IPS-18c (cell line): ENCODE measurements around the gene WDR91.

Source experiments
- H3K4me3 ChIP-seq: 2 replicates; pipeline ENCODE4 v1.7.0; 2013; ENCODE audit warnings: low read depth, mild to moderate bottlenecking, low read length, moderate library complexity; ENCODE audit not compliant: insufficient read depth
- H3K9me3 ChIP-seq: one replicate; pipeline ENCODE4 v1.6.1; 2013; ENCODE audit warnings: mild to moderate bottlenecking, low read length, moderate library complexity; ENCODE audit not compliant: control insufficient read depth, insufficient read depth

The WDR91 gene

DNA sequence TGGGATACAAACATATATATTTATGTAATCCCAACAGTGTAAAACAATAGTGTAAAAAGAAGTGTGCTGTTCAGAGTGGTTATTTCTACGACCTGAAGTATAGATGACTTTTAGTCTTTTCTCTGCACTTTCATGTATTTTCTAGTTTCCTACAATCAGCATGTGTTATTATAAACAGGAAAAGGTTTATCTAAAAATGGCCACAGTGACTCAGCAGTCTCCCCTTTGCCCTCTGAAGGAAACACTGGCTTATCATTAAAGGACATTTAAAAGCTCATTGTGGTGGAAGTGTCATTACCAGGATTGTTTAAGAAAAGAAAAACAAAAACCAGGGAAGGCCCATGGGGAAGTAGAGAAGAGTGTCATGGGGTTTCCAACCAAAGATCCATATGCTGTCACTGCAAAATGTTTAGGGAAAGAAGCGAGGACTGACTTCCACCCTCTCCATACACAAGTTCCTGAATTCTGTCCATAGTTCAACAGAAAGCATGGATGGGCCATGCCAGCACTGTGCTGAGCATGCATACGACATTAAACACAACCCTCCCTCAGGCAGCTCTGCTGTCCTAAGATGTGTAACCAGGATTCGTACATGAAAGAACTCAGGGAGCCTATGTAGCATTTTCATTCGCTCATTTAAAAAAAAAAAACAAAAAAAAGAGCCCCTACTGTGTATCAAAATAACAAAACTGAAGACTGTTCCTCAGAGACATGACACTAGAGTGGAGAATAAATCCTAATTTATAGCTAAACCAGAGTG, 51.0 kb downstream of the WDR91 start:
- H3K9me3 ChIP-seq: peaks cover 2% of the 10 kb centered on the region
- H3K4me3 ChIP-seq: no peak overlapping the region

DNA sequence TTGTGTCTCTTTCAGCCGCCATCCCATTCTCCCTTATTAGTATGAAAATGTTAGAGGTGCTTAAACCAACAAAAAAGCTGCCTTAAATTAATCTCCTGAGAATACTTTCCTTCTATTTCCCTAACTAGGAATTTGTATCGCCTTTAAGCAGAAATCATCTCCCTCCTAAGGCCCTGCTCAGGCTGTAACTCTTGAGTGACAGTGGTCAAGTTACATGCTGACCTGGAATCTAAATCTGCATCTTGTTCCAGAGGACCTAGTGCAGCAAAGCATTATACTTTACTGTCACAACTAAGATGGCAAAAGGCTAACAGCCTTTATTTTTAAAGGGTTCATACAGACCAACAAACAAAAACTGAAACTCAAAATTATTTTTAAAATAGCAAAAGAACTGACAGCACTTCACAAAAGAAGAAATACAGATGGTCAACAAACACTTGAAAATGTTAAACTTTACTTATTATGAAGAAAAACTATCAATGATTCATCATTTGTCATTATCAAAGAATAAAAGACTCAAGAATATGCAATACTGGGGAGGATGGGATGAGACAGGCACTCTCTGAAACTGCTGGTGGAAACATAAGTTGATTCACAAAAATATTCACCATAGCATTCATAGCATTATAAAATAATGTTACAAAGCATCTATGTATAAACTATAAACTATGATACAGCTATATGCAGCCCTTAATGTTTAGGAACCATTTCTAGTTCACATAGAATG, 51.8 kb downstream of the WDR91 start:
- H3K9me3 ChIP-seq: peaks cover 2% of the 10 kb centered on the region
- no peak overlapping the region for H3K4me3 ChIP-seq

DNA sequence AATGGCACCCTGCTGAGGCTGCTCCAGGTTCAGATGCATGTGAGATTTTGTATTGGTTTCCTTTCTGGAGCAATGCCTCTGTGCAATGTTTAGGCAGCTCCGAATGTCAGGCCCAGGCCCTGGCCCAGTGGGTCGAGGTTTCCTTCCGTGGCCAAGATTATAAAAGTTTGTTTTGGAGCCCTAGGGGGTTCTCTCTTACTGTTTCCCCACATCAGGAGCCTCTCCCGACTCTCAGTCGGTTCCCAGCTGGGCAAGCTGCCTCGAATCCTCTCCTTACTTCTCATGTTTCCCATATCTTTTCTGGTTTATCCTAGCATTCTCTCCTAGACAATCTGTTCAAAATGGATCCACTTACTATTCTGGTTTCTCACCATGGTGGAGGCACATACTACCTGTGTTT, 52.5 kb downstream of the WDR91 start:
- Histone ChIP-seq H3K9me3 (peaks cover 2% of the 10 kb centered on the region), H3K4me3 (no peak overlapping the region)

DNA sequence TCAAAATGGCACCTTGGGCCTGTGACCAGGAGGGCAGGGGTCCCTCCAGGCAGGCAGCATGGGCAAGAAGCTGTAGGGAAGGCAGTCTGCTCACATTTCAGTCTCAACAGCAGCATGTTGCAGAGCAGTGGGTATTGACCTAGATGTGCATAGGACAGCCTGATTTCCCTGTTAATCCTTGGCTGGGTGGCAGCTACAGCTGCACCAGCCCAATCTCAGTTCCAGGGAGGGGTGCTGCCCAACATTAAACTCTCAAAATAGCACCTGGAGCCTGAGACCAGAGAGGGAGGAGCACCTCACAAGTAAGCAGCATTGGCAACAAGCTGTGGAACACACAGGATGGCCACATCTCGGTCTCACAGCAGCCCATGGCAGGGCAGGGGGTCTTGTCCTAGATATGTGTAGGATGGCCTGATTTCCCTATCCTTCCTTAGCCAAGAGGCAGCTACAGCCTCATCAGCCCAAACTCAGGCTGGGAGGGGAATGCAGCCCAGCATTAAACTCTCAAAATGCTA, 53.1 kb downstream of the WDR91 start:
- Histone ChIP-seq H3K9me3 (peaks cover 2% of the 10 kb centered on the region), H3K4me3 (no peak overlapping the region)

DNA sequence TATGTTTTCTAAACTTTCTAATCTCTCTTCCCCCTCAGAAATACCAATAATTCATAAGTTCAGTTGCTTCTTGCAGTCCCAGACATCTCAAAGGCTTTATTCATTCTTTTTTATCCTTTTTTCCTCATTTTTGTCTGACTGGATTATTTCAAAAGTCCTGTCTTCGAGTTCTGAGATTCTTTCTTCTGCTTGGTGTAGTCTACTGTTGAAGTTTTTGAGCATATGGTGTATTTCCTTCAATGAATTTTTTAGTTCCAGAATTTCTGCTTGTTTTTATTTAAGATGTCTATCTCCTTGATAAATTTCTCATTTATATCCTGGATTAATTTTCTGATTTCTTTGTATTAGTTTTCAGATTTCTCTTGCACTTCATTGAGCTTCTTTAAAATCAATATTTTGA, 55.0 kb downstream of the WDR91 start:
- Histone ChIP-seq H3K9me3 (peaks cover 2% of the 10 kb centered on the region), H3K4me3 (no peak overlapping the region)

DNA sequence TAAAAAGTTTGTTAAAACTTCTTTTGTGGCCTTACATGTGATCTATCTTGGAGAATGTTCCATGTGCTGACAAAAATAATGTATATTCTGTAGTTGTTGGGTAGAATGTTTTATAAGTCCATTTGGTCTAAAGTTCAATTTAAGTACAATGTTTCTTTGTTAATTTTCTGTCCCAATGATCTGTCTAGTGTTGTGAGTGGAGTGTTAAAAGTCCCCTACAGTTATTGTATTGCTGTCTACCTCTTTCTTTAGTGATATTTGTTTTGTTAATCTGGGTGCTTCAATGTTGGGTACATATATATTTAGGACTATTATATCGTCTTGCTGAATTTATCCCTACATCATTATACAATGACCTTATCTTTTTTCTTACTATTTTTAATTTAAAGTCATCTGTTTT, 56.6 kb downstream of the WDR91 start:
- peaks cover 2% of the 10 kb centered on the region for H3K9me3 ChIP-seq

DNA sequence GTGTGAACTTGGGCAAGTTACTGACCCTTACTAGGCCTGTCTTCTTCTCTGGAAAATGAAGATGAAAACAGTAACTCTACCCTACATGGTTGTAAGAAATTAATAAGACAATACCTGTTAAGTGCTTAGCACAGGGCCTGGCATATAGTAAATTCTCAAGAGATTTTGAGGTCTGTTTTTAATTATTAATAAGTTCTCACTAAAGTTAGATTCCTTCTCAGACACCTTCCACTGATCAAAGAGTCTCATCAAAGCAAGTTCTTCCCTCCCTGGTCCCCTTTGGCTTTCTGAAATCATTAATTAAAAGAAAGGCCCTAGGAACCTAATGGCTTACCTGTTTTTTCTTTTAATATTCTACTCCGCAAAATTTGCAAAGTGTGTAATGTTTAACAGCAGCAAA, 58.9 kb downstream of the WDR91 start:
- Histone ChIP-seq H3K9me3 (peaks cover 2% of the 10 kb centered on the region), H3K4me3 (no peak overlapping the region)

More for the DNA sequence above, 56.6 kb downstream of the WDR91 start:
- no peak overlapping the region for H3K4me3 ChIP-seq

DNA sequence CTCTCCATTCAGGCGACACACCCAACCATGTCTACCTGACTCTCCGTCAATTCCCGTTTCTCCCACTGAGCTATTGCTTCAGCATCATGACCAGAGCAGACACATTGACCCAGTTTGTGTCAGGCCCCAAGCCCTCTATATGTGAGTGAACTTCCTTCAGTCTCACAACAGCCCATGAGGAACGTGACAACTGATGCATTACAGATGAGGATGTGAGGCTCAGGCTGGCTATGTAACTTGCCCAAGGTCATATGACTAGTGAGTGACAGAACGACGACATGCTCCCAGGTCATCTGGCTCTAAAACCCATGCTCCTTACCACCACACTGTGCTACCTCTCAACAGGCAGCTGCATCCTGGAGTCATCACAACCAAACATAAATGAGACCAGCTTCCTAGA, 59.8 kb downstream of the WDR91 start:
- no peaks in the 10 kb centered on the region for H3K9me3 ChIP-seq

DNA sequence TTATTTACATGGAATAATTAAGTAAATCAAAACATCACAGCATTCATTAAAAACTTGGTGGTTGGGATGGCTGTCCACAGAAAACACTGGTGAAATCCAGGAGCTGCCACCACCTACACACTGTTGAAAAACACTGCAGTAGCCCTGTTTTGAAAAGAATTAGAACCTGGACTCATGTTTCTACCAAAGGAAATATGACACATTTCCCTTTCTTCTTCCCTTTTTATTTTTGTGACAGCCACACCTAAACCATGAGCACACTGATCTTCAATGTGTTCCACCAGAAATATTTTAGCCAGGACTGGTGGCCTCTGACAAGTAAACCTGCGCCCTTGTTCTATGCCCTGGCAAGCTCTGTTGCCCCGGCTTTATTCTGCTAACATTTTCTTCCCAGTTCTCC, 60.2 kb downstream of the WDR91 start:
- Histone ChIP-seq H3K4me3 (no peak overlapping the region), H3K9me3 (no peaks in the 10 kb centered on the region)

More for the DNA sequence above, 59.8 kb downstream of the WDR91 start:
- H3K4me3 ChIP-seq: no peak overlapping the region

DNA sequence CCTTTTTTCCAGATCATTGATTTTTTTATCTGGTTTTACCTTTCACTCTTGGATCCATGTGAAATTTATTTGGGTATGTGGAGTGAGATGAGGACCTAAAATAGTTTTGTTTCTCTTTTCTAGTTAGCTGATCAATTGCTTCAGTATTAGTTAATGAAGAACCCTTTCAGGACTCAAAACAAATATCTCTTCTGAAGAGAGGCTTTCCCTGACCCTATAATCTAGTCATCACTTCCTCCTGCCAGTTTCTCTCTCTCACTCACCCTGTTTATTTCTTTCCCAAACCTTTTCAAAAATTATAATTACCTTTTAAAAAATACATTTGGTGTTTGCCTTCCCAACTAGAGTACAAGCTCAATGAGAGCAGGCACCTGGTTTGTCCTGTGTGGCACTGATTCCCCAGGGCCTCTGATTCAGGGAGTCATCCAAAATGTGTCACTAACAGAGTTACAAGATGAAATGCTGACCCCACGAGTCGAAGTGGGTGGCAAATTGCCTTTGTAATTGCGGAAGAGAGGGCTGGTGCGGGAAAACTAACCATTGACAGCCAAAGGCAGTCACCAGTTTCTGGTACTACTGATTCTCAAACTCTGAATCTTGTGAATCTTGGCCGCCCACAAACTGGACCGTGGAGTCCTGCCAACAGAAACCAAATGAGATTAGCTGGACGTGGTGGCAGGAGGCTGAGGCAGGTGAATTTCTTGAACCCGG, 61.1 kb downstream of the WDR91 start:
- no peak overlapping the region for H3K4me3 ChIP-seq
- no peaks in the 10 kb centered on the region for H3K9me3 ChIP-seq

DNA sequence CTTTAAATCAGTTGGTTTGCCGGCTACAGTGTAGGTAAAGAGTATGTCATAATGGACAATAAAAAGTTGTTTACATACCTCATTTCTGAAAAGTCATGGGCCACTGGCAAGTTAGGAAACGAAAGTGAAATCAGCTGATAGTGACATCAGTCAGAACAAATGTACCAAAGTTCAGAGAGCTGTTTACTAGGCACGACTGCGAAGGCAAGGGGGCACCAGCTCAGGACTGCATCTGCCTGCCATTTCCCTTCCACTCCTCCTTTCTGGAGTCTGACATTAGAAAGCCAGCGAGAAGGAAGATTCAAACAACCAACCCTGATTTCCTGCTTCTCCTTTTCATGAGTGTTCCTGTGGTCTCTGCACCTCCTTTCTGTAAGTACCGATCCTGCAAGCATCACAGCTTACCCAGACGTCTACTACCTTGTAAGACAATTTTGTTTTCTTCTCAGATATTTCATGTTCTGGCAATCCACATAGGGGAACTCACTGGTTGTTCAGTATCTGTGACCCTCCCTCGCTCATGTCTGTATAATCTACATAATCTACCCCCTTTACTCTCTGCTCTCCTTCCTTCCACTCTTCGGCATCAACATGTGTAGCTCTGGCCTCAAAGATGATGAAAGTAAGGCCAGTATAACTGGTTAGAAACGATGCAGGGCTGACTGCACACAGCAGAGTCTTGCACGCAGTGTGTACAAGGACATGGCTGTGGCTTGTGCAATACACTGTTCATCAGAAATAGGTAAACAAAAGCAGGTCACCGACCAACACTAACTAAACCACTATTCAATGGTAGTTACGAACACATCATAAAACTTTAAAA, 63.2 kb downstream of the WDR91 start, which contains the start of gene TMEM140:
Gene TMEM140, plus strand, starts transcription at position 174 of the 823 bp plus-strand sequence. CDS start 16,370 bp downstream, outside the sequence.
- no peaks in the 10 kb centered on the region for H3K9me3 ChIP-seq
- H3K4me3 ChIP-seq: no peak within 1 kb of the TSS

DNA sequence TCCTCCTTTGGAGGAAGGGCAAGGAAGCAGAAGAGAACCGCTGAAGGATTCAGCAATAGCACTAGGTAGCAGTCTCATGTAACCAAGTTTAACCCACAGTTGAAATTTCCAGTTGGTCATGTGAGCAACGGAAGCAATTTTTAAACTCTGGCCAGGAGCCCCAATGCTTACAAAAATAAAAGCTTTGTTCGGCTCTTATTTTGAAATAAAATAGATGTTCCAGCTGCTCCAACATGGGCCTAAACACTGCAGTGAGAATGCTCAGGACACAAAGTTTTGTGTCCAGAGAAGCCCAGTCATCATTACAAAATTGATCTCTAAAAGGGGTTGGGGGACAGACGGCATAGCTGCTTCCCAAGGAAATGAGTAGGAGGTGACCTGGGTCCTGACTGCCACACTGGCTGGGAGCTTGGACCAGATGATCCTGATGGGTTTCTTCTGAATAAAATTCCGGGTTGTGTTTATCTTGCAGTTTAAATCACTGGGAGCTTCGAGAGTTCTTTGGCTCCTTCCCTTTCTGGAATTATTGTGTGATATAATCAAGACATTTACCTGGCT, 63.9 kb downstream of the WDR91 start:
- no peak overlapping the region for H3K4me3 ChIP-seq
- no peaks in the 10 kb centered on the region for H3K9me3 ChIP-seq

DNA sequence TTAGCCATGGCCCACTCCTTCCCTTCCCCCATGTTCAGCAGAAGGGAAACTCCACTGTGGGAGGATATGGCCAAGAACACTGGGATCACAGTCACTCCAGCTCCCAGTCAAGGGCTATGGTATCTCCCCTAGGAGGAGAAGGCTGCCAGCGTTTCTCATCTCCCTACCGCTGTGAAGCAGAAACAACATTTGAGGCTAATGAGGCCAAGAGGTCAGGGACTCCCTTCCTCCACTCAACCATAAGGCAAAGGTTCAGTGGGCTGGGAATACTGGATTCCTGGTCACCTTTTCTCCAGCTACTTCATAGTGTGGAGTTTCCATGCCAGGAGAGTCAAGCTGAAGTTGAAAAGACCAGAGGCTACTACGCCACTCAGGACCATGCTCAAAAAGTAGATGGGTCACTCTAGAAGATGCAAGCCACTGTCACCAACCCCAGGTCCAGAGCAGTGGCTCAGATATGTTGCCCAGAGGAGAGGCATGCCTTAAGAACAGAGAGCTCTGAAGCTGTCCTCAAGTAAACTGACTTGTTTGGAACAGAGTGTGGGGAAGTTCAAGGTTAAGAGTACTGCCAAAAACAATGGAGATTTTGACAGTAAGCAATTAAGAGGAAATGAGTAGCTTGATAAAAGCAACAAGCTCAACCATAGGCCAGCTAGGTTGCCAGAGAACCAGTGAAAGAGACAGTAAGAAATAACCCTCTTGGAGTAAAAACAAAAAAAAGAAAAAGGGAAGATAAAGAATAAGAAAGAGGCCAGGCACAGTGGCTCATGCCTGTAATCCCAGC, 67.2 kb downstream of the WDR91 start:
- H3K9me3 ChIP-seq: no peaks in the 10 kb centered on the region

More for the DNA sequence above, 67.2 kb downstream of the WDR91 start:
- H3K4me3 ChIP-seq: no peak overlapping the region
